ENCODE measurements around the gene HS6ST3.
"Not testable (repeated sequence)": the region's sequence is repeated elsewhere in the genome, so short reads cannot be mapped to it uniquely, and the experiment has no call there.

Gene HS6ST3

GRCh38 chr13:96091164-96092117 lies 1.5 kb downstream of the HS6ST3 start:
- peak in 29 of 58 donors; percentile 2 to 42 (median 14) for DNase-seq

GRCh38 chr13:96093296-96094006 lies 3.5 kb downstream of the HS6ST3 start:
- no peak for DNase-seq

- DNase-seq = no peak
Observed at GRCh38 chr13:96100457-96101220, 10.7 kb downstream of the HS6ST3 start.

- no peak for DNase-seq
Observed at GRCh38 chr13:96104516-96104915, 14.6 kb downstream of the HS6ST3 start.

GRCh38 chr13:96108072-96108471 lies 18.2 kb downstream of the HS6ST3 start:
- not testable (repeated sequence) for DNase-seq

GRCh38 chr13:96109125-96109524 lies 19.2 kb downstream of the HS6ST3 start:
- no peak for DNase-seq

- DNase-seq = no peak
Observed at GRCh38 chr13:96112936-96113335, 23.0 kb downstream of the HS6ST3 start.

GRCh38 chr13:96115368-96115767 lies 25.5 kb downstream of the HS6ST3 start:
- not testable (repeated sequence) for DNase-seq

- DNase-seq = no peak
Observed at GRCh38 chr13:96119921-96120320, 30.0 kb downstream of the HS6ST3 start.

GRCh38 chr13:96130818-96131340 lies 41.0 kb downstream of the HS6ST3 start:
- DNase-seq = no peak

- no peak for DNase-seq
Observed at GRCh38 chr13:96141032-96141431, 51.1 kb downstream of the HS6ST3 start.

- no peak for DNase-seq
Observed at GRCh38 chr13:96159725-96160124, 69.8 kb downstream of the HS6ST3 start.

GRCh38 chr13:96161141-96161540 lies 71.2 kb downstream of the HS6ST3 start:
- no peak for DNase-seq

GRCh38 chr13:96165840-96166239 lies 75.9 kb downstream of the HS6ST3 start:
- DNase-seq = no peak

- no peak for DNase-seq
Observed at GRCh38 chr13:96172066-96172465, 82.2 kb downstream of the HS6ST3 start.

- no peak for DNase-seq
Observed at GRCh38 chr13:96178759-96179158, 88.9 kb downstream of the HS6ST3 start.

- DNase-seq = no peak
Observed at GRCh38 chr13:96179309-96179708, 89.4 kb downstream of the HS6ST3 start.

- DNase-seq = no peak
Observed at GRCh38 chr13:96181911-96182310, 92.0 kb downstream of the HS6ST3 start.

- DNase-seq = no peak
Observed at GRCh38 chr13:96185818-96186217, 95.9 kb downstream of the HS6ST3 start.

- DNase-seq = no peak
Observed at GRCh38 chr13:96191367-96191766, 101.5 kb downstream of the HS6ST3 start.

- DNase-seq = no peak
Observed at GRCh38 chr13:96193728-96194310, 103.9 kb downstream of the HS6ST3 start.
